PC-3 (cell line): ENCODE results near the gene TMEM141. TPM values are rescaled to one million over a fixed set of nuclear protein-coding genes. Genes with fewer than 3 reads are reported as not detected.
A peak's percentile ranks its signal among the peaks of the same experiment; 100 is the strongest.

Experiments
- ATAC-seq: fragments of 200-7000 bp; cut with Tn5 transposase; 2 replicates; pipeline ENCODE4 v1.9.1; 2020; ENCODE audit warnings: mild to moderate bottlenecking, moderate library complexity
- BruUV-seq: library from RNA; stranded (reverse); fragments of 400-500 nt; replicated peaks from 2 replicates; lab custom pipeline; 2021; lab: Mats Ljungman, UMichigan
- CTCF ChIA-PET: fragments of 300-600 bp; sonication (Branson Sonifier 250); formaldehyde crosslinking; loops from one replicate; lab custom pipeline; 2022; ENCODE audit warnings: antibody characterized with exemption; lab: Charles Lee
- POLR2A ChIA-PET: fragments of 300-600 bp; sonication (Branson Sonifier 250); formaldehyde crosslinking; loops from one replicate; lab custom pipeline; 2022; ENCODE audit warnings: antibody characterized with exemption; ENCODE audit not compliant: unreplicated experiment; lab: Charles Lee
- DNase-seq: peaks from one replicate; pipeline ENCODE4 v3.0.0-alpha.2; 2015
- H2AFZ ChIP-seq: fragments of 300-600 bp; sonication (generic); 2 replicates; pipeline ENCODE4 v1.6.0; 2016; ENCODE audit warnings: antibody characterized with exemption, low read length
- H3F3A ChIP-seq: fragments of 300-600 bp; sonication (generic); one replicate; pipeline ENCODE4 v1.6.0; 2017; ENCODE audit warnings: antibody characterized with exemption, low read length, control low read depth, mild to moderate bottlenecking; ENCODE audit not compliant: unreplicated experiment
- H3K27ac ChIP-seq: fragments of 300-600 bp; sonication (generic); 2 replicates; pipeline ENCODE4 v1.5.1; 2016; ENCODE audit warnings: mild to moderate bottlenecking, low read length
- H3K27me3 ChIP-seq: fragments of 300-600 bp; sonication (generic); 2 replicates; pipeline ENCODE4 v1.6.1; 2016; ENCODE audit warnings: low read length, mixed read lengths
- H3K36me3 ChIP-seq: fragments of 300-600 bp; sonication (generic); 2 replicates; pipeline ENCODE4 v1.6.1; 2016; ENCODE audit warnings: low read depth, mixed run types, low read length, mixed read lengths
- H3K4me1 ChIP-seq: fragments of 300-600 bp; sonication (generic); 2 replicates; pipeline ENCODE4 v1.5.1; 2016; ENCODE audit warnings: low read length; ENCODE audit not compliant: insufficient read depth
- H3K4me2 ChIP-seq: fragments of 300-600 bp; sonication (generic); 2 replicates; pipeline ENCODE4 v1.6.0; 2016; ENCODE audit warnings: low read length
- H3K4me3 ChIP-seq: fragments of 300-600 bp; sonication (generic); 2 replicates; pipeline ENCODE4 v1.5.1; 2016; ENCODE audit warnings: mild to moderate bottlenecking, low read length, mixed read lengths
- H3K79me2 ChIP-seq: fragments of 300-600 bp; sonication (generic); 2 replicates; pipeline ENCODE4 v1.6.1; 2017; ENCODE audit warnings: low read length, mixed read lengths
- H3K9ac ChIP-seq: fragments of 300-600 bp; sonication (generic); 2 replicates; pipeline ENCODE4 v1.6.0; 2016; ENCODE audit warnings: mild to moderate bottlenecking, low read length
- H3K9me2 ChIP-seq: fragments of 300-600 bp; sonication (generic); replicated peaks from 2 replicates; pipeline ENCODE4 v1.6.1; 2016; ENCODE audit warnings: mixed run types, low read length, mixed read lengths
- H3K9me3 ChIP-seq: fragments of 300-600 bp; sonication (generic); 2 replicates; pipeline ENCODE4 v1.6.1; 2016; ENCODE audit warnings: low read length, mixed read lengths
- H4K20me1 ChIP-seq: fragments of 300-600 bp; sonication (generic); 2 replicates; pipeline ENCODE4 v1.6.1; 2016; ENCODE audit warnings: low read length, mixed read lengths
- EZH2 ChIP-seq: fragments of 300-600 bp; sonication (generic); IDR thresholded peaks from one replicate; pipeline ENCODE4 v1.6.1; 2017; ENCODE audit warnings: antibody characterized with exemption, mild to moderate bottlenecking, low read length; ENCODE audit not compliant: unreplicated experiment
- EZH2phosphoT487 ChIP-seq: fragments of 300-600 bp; sonication (generic); IDR thresholded peaks from 2 replicates; pipeline ENCODE4 v1.6.1; 2018; ENCODE audit warnings: mild to moderate bottlenecking, antibody characterized with exemption, low read length, borderline replicate concordance
- intact Hi-C: fragments of 100-400 bp; cut with micrococcal nuclease; formaldehyde crosslinking; loops from 2 replicates; pipeline ENCODE4 v1.9.0; 2023
- total RNA-seq: library from RNA; depleted of rRNA; stranded (reverse); fragments of >200 nt; gene quantifications from 2 replicates; pipeline ENCODE4 v1.2.3, GENCODE V29; 2014
- TF ChIP-seq, protein P1 (sequence below): fragments of 300-600 bp; sonication (generic); conservative IDR thresholded peaks from 2 replicates; pipeline ENCODE4 v1.5.1; 2017; ENCODE audit warnings: antibody characterized with exemption, low read depth, mild to moderate bottlenecking, low read length

The TMEM141 gene
- total RNA-seq, 1 experiment from 2014 or later = 101 TPM

DNA sequence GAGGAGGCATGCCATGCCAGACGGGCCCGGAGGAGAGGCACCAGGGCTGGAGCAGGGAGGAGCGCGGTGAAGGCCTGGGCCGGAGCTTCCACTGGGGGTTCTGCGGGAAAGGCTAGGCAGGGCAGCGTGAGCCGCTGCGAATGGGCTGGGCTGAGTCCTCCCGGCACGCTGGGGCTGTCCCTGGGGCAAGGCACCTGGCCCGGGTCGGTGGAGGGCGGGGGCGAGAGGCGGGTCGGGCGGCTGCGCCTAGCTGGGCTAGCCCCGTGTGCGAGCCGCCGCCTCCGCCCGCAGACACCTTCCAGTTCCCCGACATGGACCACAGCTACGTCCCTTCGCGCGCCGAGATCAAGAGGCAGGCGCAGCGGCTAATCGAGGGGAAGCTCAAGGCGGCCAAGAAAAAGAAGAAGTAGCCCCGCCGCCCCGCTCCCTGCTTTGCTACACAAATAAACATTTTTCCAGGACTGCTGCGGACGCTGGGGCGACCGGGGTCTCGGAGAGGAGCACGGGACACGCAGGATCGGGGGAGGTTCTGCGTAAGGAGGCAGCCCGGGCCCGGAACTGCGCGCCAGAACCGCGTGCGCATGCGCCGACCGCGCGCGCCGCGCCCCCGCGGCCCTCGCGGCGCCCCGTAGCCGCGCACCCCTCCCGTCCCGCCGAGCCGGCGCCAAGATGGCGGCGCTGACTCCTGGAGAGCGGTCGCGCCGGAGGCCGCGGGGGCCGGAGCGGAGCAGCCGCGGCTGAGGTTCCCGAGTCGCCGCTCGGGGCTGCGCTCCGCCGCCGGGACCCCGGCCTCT, 16.3 kb downstream of the TMEM141 start, which contains the start of gene RABL6:
Gene RABL6 (plus strand): TSS at position 668 of the 794 bp plus-strand sequence. CDS start 249 bp downstream, outside the sequence.
- POLR2A ChIA-PET = no interaction called here
- CTCF ChIA-PET = interaction anchor here (0.7 kb wide), 1 partner anchor 37 kb away, joined by 3 read pairs; no protein-coding TSS in a partner anchor
- peak; percentile 67 for DNase-seq
- Histone ChIP-seq H3K9me2 (no peaks in the 10 kb centered on the region), H3K27me3 (no peaks in the 10 kb centered on the region), H3K4me1 (peaks cover 17% of the 10 kb centered on the region), H3K4me3 (peak within 1 kb of the TSS; percentile 85), H3K79me2 (peaks cover 58% of the 10 kb centered on the region), H2AFZ (peak within 1 kb of the TSS; percentile 95), H3K9me3 (no peaks in the 10 kb centered on the region), H4K20me1 (peaks cover 7% of the 10 kb centered on the region; the same call in 1 of the 2 replicates), H3K9ac (peak within 1 kb of the TSS; percentile 91), H3K27ac (peak within 1 kb of the TSS; percentile 34; the same call in 1 of the 2 replicates), H3K36me3 (peaks cover 8% of the 10 kb centered on the region; the same call in 1 of the 2 replicates), H3F3A (no peaks in the 10 kb centered on the region), H3K4me2 (peak within 1 kb of the TSS; percentile 98)
- TF ChIP-seq EZH2 = no peak
- TF ChIP-seq EZH2phosphoT487 = no peak
- TF ChIP-seq, protein P1, sequence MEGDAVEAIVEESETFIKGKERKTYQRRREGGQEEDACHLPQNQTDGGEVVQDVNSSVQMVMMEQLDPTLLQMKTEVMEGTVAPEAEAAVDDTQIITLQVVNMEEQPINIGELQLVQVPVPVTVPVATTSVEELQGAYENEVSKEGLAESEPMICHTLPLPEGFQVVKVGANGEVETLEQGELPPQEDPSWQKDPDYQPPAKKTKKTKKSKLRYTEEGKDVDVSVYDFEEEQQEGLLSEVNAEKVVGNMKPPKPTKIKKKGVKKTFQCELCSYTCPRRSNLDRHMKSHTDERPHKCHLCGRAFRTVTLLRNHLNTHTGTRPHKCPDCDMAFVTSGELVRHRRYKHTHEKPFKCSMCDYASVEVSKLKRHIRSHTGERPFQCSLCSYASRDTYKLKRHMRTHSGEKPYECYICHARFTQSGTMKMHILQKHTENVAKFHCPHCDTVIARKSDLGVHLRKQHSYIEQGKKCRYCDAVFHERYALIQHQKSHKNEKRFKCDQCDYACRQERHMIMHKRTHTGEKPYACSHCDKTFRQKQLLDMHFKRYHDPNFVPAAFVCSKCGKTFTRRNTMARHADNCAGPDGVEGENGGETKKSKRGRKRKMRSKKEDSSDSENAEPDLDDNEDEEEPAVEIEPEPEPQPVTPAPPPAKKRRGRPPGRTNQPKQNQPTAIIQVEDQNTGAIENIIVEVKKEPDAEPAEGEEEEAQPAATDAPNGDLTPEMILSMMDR = no peak
- peak; percentile 75 for ATAC-seq
- BruUV-seq = TSS peak; percentile 31
- intact Hi-C loops = no loop called here

DNA sequence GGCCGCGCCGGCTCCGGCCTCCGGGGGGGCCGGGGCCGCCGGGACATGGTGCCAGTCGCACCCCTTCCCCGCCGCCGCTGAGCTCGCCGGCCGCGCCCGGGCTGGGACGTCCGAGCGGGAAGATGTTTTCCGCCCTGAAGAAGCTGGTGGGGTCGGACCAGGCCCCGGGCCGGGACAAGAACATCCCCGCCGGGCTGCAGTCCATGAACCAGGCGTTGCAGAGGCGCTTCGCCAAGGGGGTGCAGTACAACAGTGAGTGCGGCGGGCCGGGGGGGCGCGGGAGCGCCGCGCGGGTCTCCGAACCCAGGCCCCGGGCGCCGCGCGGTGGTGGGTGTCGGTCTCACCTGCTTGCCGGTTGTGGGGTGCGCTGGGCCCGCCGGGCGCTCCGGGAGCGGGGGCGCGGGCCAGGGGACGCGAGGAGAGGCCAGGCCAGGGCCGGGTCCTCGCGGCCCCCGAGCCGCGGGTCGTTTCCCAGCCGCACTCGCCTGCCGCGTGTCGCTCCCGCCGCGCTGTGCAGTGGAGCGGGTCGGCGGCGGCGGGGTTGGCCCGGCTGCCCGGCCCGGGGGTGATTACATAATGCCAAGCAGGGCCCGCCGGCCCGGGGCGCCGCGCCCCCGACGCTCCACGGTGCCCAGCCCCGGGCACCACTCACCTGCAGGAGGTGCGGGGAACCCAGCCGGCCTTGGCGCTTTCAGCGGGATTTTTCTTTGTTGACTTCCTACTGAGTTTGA, 17.1 kb downstream of the TMEM141 start:
- Histone ChIP-seq H3K27ac (no peak overlapping the region), H3K79me2 (peaks cover 66% of the 10 kb centered on the region), H3K4me2 (peak overlapping the region; percentile 93), H3K9me3 (no peaks in the 10 kb centered on the region), H3K27me3 (no peaks in the 10 kb centered on the region), H3K9ac (peak overlapping the region; percentile 86), H3K4me3 (peak overlapping the region; percentile 72), H4K20me1 (peaks cover 7% of the 10 kb centered on the region; the same call in 1 of the 2 replicates), H3K36me3 (peaks cover 8% of the 10 kb centered on the region; the same call in 1 of the 2 replicates), H3K9me2 (no peaks in the 10 kb centered on the region), H2AFZ (0 out of 2 replicates have a peak overlapping the region, but pooled peaks have one; percentile 42), H3K4me1 (peaks cover 17% of the 10 kb centered on the region), H3F3A (no peaks in the 10 kb centered on the region)
- BruUV-seq = no TSS peak
- ATAC-seq (peak; percentile 18), DNase-seq (no peak)
- CTCF ChIA-PET = no interaction called here
- TF ChIP-seq EZH2 = no peak
- no peak for TF ChIP-seq EZH2phosphoT487
- TF ChIP-seq, protein P1 = no peak
- intact Hi-C loops = no loop called here
- POLR2A ChIA-PET = no interaction called here
